ENCODE measurements around the gene OLA1.
A peak's percentile ranks its signal among the peaks of the same experiment; 100 is the strongest.

Gene OLA1

DNA sequence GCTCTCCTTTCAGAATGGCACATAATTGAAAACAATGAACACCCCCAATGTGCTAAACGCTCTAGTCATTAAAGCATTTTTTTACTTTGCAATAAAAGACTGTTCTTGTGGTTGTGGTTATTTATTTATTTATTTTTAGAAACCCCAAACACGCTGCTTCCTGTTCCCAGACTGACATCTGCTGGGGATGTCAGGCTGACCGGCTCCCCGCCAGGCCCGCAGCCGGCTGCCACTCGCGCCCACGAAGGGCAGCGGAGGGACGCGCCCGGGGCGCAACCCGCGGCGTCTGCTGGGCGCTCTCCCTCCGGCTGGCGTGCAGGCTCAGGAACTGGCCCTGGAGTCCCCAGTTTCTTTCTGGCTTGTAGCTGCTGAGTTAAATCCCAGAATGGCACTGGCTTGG is 200.1 kb downstream of the OLA1 start:
- no peak overlapping the region for H3K4me3 ChIP-seq (ENCODE audit: control insufficient read depth, low read depth, low read length)
- no peak for DNase-seq (ENCODE audit: low read depth)
- TF ChIP-seq, protein P1, sequence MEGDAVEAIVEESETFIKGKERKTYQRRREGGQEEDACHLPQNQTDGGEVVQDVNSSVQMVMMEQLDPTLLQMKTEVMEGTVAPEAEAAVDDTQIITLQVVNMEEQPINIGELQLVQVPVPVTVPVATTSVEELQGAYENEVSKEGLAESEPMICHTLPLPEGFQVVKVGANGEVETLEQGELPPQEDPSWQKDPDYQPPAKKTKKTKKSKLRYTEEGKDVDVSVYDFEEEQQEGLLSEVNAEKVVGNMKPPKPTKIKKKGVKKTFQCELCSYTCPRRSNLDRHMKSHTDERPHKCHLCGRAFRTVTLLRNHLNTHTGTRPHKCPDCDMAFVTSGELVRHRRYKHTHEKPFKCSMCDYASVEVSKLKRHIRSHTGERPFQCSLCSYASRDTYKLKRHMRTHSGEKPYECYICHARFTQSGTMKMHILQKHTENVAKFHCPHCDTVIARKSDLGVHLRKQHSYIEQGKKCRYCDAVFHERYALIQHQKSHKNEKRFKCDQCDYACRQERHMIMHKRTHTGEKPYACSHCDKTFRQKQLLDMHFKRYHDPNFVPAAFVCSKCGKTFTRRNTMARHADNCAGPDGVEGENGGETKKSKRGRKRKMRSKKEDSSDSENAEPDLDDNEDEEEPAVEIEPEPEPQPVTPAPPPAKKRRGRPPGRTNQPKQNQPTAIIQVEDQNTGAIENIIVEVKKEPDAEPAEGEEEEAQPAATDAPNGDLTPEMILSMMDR (conservative IDR thresholded peaks at IDR 0.05; ENCODE audit: control insufficient read depth, insufficient read depth, low read depth, low read length): no peak

DNA sequence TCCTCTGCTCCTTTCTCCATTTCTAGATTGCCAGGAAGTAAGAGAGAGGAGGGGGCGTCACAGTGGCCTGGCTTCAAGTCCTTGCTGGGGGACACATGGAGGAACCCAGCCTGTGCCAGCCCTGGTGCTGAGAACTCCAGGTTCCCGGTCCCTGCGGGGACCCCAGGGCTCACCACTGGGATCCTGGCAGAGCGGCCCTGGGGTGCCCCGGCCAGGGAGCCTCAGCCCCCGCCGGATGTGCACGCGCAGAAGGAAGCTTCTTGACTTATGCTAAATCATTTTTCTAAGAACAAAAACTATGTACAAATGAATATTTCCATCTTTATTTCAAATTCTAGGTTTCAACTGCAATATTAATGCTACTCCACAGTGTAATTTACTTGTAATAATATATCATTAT is 200.6 kb downstream of the OLA1 start:
- H3K4me3 ChIP-seq (ENCODE audit: control insufficient read depth, low read depth, low read length): no peak overlapping the region
- no peak for DNase-seq (ENCODE audit: low read depth)
- TF ChIP-seq, protein P1 (conservative IDR thresholded peaks at IDR 0.05; ENCODE audit: control insufficient read depth, insufficient read depth, low read depth, low read length): no peak

DNA sequence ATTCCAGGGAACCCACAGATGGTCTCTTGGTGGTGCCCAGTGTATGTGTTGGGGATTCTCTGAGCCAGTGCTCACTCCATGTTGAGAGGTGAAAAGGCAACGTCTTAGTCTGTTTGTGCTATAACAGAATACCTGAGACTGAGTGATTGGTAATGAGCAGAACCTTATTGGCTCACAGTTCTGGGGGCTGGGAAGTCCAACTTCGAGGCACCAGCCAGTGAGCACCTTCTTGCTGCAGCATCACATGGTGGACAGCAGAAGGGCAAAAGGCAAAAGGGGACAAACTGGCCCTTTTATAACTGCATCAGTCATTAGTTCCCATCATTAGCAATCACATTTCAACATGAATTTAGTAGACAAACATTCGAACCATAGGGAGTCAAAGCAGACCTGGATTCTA is 202.2 kb downstream of the OLA1 start:
- TF ChIP-seq, protein P1 (conservative IDR thresholded peaks at IDR 0.05; ENCODE audit: control insufficient read depth, insufficient read depth, low read depth, low read length): no peak
- DNase-seq (ENCODE audit: low read depth): no peak
- H3K4me3 ChIP-seq (ENCODE audit: control insufficient read depth, low read depth, low read length): no peak overlapping the region

DNA sequence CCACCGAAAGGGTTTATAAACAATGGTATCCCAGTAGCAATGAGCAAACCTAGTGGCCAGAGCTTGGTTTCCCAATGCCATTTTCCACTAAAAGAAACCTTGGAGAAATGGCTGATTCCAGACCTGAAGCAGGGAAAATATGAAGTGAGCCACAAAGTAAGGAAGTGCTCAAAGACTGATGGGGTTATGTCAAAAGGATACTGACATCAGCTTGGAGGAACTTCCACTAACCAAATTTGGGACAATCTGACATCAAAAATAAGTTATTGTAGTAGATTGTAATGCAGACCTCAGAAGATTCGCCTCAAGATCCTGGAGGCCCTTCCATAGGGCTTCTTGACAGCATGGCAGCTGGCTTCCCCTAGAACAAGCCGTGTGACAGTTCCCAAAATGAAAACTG is 203.8 kb downstream of the OLA1 start:
- TF ChIP-seq, protein P1 (conservative IDR thresholded peaks at IDR 0.05; ENCODE audit: control insufficient read depth, insufficient read depth, low read depth, low read length): no peak
- no peak overlapping the region for H3K4me3 ChIP-seq (ENCODE audit: control insufficient read depth, low read depth, low read length)
- DNase-seq (ENCODE audit: low read depth): no peak

DNA sequence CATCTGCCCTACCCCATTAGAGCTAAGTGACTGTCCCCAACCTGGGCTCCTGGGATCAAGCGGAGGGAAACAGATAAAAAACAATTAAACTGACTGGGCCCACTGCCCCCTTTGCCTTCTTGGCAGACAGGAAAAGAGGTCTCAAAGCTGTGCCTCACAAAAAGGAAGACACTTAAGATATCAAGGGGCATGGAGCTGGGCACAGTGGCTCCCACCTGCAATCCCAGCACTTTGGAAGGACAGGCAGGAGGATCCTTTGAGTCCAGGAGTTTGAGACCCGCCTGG is 208.0 kb downstream of the OLA1 start:
- no peak for DNase-seq (ENCODE audit: low read depth)
- TF ChIP-seq, protein P1 (conservative IDR thresholded peaks at IDR 0.05; ENCODE audit: control insufficient read depth, insufficient read depth, low read depth, low read length): no peak
- no peak overlapping the region for H3K4me3 ChIP-seq (ENCODE audit: control insufficient read depth, low read depth, low read length)

DNA sequence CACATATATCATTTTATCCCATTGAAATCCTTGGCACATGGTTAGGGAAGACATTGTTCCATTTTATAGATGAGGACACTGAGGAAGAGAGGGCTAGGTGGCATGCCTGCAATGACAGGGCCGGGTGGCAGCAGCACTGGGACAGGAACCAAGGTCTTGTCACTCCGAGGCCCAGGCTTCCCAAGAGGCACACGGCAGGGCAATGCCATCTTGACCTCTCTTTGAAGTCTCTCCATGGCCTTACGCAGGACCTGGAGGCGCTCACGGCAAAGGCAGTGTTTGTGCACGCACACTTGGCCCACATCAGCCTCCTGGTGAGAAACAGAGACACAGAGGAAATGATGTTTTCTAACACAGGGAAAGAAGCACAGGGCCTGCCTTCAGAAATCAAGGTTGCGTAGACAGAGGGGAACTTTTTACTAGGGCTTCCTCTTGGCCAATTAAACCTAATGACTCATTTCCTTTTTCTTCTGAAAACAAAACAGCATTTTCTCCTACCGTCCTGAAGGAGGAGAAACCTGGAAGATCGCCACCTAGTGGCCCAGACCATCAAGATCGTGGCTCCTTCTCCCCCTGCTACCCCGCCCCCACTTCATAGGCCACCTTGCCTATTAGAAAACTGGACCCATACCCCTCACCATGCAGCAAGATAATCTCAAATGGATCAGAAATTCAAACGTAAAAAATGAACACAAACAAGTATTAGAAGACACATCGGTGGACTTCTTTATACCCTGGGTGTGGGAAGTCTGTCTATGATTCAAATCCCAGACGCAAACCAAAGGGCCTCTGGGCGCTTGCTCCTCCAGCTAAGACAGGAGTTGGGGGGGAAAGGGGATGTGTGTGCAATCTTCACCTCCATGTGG is 208.5 kb downstream of the OLA1 start:
- DNase-seq (ENCODE audit: low read depth): peak; percentile 97
- TF ChIP-seq, protein P1 (conservative IDR thresholded peaks at IDR 0.05; ENCODE audit: control insufficient read depth, insufficient read depth, low read depth, low read length): peak; percentile 87
- H3K4me3 ChIP-seq (ENCODE audit: control insufficient read depth, low read depth, low read length): no peak overlapping the region
